HG02759 (cell line): ENCODE measurements around the gene IGSF3.
A peak's percentile ranks its signal among the peaks of the same experiment; 100 is the strongest.

ENCODE experiments used
- ATAC-seq: cut with Tn5 transposase; IDR thresholded peaks from one replicate; pipeline ENCODE4 v1.9.1; 2021; ENCODE audit warnings: mild to moderate bottlenecking, moderate library complexity; ENCODE audit not compliant: unreplicated experiment

The IGSF3 gene

DNA sequence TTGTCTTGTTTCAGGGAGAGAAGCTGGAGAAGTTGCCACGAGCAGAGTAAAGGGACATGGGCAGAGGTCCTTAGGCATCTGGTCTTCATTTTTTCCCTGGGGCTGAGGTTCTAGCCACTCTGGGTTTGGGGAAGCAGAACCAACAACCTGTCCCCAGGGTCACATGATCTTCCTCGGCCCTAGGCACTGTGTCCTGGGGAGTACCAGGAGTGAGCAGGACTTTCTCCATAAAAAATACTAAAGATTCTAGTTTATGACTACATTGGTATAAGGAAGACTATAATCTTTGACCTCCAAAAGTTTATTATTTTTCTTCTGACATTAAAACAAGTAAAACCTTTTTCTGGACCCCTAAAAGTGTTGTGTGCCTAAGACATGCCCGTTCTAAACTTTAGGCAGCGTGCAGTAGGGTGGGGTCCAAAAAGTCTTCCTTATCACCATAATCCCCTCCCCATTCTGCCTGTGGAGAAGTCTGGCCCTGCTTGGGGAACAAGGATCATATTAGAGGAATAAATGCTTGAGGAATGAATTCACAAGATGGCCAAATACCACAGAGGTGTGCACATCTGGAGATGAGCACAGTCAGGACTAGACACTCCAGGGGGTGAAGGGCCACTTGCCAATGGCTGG is 19.3 kb upstream of the IGSF3 start:
- no peak for ATAC-seq

DNA sequence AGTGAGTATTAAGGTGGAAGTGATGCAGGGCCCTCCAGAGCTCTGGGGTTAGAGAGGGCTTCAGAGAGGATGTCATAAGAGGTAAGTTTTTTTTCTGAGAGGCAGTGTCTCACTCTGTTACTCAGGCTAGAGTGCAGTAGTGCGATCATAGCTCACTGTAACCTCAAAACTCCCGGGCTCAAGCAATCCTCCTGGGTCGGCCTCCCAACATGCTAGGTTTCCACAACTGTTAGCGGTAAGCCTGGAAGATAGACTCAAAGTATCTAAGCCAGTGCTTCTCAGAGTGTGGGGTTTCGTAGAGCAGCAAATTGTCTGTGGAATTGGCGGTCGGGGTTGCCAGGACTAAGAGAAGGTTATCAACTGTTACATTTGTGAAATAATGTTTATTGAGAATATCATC is 18.6 kb upstream of the IGSF3 start:
- ATAC-seq, result no peak

DNA sequence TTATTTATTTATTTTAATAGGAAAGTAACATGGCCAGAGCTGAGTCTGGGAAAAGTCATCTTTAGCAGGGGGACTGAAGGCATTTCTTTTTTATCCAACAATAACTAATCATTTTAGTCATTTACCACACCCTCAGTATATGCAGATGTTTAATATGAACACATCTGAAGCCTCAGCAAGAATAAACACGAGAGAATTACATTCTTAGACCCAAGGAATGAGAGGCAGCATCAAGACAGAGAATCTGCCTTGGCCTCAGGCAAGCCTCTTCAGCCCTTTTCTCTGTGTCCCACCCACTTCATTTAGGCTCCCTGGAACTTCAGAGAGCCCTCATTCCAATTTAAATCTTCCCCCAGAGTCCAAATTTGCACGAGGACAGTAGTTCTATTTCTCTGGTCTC is 17.0 kb upstream of the IGSF3 start:
- no peak for ATAC-seq

DNA sequence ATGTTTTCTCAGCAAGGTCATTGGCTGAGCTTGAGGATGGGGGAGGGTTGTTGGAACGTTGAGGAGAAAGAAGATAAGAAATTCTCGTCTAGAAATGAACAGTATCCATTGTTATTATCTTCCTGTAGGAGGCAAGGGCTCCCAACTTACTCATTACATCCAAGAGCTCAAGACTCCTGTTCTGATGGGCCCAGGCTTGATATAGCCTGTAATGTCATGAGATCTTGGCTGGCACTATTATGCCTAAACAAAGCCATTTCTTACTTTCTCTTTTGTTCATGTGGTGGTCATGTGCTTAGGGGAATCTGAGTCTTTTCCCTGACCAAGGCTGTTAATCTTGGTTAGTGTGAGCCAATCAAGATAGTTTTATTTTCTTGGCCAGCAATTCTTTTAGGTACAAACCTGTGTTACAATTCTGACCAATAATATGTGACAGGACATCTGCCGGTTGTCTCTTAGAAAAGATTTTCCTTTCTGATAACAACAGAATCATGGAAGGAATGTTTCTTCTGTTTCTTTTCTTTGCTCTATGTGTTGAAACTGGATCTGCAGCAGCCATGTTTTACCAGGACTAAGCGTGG is 15.2 kb upstream of the IGSF3 start:
- ATAC-seq, result no peak

DNA sequence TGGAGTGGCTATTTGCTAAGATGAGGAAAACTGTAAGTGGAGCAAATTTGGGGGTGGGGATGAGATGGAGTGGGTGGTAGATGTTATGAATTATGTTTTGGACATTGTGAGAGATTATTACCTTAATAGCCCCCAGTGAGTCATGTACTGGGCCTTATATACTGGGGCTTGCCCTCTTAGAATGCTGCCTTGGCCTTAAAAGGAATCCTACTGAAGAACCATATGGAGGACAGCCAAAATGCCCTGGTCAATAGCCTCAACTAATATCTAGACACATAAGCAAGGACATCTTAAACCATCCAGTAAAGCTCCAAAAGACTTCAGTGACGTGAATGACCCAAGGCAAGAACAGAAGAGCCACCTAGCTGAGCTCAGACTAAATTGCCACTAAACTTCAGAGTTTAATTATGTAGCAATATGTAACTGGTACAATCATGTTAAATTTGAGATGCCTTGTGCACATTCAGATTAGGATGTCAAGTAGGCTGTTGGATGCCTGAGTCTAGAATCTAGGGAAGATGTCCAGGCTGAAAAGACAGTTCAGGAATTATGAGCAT is 13.9 kb upstream of the IGSF3 start:
- ATAC-seq, result no peak

DNA sequence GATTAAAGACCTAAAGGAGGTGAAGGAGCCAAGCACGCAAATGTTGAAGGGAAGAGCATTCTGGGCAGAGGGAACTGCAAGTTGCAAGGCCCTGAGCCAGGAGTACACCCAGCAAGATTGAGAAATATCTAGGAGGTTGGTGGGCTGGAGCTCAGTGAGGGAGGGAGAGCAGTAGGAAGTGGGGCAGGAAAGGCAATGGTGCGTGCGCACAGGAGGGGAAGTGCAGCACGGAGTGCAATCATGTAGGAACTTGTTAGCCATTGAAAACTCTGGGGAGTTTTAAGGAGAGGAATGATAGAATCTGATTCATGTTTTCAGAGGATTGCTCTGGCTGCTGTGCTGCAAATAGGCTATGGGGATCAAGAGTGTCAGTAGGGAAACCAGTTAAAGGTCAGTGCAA is 13.2 kb upstream of the IGSF3 start:
- ATAC-seq, result no peak

DNA sequence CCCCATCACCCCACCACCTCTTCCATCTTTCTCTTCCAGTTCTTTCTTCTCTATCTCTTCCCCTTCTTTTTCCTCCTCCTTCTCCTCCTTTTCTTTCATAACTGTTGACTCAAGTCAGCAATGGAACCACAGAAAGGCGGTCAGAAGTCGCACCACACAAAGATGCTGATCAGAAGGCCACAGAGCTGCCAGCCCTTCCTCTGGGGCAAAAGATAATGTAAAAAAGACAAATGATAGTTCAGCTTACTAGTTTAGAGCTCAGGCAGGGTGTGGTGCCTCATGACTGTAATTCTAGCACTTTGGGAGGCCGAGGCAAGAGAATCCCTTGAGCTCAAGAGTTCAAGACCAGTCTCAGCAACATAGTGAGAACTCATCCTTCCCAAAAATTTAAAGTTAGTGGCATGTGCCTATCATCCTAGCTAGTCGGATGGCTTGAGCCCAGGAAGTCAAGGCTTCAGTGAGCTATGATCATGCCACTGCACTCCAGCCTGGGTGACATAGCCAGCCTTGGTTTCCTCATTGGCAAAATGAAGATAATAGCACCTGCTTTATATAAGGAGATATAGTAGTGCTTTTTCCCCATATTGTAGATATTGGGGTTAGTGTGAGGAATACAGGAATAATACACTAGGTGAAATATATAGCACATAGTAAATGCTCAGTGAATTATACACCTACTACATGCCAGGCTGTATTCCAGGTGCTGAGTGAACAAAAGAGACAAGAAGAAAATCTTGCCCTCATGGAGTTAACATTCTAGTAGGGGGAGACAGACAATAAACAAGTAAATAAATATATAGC is 12.5 kb upstream of the IGSF3 start:
- ATAC-seq, result no peak

DNA sequence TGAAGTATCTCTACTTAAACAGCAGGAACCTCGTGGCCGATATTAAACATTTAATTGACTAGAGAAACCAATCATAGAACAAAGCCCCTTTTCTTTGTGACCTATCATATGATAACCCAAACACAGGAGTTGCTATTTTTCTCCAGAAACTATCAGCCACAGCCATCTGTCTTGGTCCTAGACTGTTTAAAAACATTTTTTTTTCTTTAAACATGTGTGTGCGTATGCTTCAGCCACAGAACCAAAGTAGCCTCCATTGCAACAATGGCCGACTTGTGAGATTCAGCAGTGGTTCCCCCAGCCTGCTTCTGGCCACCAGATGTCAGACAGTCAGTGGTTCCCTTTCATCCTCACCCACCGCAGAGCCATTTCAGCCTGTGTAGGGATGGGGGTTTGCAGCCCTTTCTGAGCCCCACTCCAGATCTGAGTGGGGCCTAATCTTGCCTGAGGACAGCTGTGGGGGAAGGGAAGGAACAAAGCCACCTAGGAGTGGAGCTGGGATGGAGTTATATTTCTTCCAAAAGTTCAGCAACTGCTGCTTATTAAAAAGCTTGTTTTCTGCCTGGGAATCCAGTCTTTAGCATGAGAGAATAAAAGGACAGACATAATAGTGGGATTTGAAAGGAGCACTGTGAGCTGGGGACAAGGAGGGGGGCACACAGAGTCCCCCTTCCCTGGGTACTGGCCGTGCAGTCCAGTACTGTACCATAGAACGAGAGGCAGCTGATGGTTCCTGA is 11.7 kb upstream of the IGSF3 start:
- no peak for ATAC-seq

DNA sequence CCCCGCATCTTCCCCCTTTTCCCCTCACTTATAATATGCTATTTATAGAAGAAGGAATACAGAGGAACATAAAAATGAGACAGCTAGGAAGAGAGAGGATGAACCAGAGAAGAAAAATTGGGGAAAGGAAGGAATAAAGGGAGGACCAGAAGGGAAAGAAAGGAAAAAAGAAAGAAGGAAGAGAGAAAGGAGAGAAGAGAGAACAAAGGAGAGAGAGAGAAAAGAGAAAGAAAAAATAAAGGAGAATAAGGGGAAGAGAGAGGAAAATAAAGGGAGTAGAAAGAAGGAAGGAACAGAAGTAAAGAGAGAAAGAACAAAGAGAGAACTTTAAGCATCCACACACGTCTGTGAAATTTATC is 11.2 kb upstream of the IGSF3 start:
- ATAC-seq, result no peak

DNA sequence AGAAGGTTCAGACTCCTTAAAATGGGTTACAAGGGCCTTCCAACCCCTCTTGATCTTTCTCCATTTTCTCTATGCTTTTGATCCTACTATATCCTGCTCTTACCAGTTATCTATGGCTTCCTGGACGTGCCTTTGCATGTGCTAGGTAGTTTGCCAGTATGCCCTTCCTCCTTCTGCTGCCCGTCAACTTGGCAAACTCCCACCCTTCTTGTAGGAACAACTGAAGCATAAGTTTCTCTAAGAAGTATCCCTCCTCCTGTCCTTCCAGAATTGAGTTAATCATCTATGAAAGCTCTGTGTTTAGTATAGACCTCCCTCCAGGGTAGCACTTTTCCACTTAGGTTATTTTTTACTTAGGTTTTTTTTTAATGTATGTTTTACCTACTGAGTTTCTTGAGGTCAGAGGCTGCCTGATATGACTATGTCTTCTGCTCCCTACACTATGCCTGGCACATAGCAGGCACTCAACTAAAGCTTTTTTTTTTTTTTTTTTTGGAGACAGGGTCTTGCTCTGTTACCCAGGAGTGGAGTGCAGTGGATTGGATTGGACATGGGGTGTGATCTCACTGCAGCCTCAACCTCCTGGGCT is 10.0 kb upstream of the IGSF3 start:
- no peak for ATAC-seq

DNA sequence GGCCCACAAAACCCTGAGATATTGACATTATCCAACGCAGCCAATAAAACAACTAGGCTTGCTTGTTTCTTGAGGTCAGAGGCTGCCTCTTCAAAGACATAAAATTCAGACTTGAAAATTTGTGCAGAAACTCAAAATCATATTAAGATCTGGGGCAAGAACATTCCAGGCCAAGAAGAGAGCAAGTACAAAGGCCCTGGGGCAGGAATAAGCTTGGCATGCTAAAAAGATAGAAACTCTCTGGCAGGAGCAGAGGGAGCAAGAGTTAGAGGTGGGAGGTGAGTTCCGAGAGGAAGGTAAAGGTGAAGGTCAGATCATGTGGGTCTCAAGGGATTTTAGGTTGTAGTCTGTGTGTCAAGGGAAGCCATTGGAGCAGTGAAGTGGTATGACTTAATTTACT is 8.8 kb upstream of the IGSF3 start:
- ATAC-seq, result no peak

DNA sequence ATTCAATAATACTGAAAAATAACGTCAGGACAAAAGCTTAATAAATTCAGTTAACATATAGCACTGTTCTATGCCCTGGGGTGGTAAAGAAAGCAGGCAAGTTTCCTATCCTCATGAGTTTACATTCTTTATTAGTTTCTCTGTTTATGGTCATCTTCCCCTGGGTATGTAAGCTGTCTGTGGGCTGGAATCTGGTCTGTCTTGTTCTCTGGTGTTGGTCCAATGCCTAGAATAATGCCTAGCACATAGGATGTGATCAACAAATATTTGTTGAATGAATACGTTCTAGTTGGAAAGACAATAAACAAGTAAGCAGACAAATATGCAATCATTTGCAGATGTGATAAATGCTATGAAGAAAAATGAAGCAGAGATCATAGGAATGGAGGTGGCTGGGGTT is 7.2 kb upstream of the IGSF3 start:
- ATAC-seq, result no peak

DNA sequence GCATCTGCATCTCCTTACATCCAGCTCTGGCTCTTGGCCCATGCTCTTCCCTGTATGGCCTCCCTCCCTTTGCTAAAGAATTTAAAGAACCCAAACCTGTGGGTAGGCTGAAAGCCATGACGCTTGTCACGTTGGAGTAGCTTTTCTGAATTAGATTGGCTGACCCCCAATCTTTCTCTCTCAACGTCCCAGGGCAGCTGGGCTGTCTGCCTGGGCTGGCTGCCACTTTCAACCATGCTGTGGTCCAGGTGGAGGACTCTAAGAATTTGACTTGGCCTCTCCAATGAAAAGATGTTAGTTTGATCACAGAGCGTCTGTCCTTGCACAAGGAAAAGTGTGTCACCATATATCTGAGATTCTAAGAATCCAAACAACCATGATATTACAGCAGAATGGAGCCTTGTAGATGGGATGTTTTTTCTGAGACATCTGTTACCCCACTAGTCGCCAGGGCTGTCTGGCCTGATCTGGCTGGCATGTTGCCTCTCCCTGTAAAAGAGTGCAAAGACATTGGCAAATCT is 6.5 kb upstream of the IGSF3 start:
- no peak for ATAC-seq

DNA sequence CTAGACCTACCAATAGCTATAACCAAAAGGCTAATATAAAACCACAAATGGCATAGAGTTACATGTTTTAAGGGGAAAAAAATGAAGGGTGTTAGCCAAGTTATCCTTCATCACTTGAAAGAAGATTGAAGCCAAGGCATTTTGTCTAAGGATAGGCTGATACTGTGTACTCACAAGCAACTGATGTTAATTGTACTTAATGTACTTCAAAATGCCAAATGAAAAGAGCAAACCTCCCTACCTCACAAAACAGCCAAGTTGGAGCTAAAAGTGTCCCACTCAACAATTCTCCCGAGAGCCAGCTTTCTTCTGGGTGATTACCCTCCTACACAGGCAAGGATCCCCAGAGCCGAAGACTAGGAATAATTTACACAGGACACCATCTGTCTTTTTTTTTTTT is 4.4 kb upstream of the IGSF3 start:
- ATAC-seq, result no peak

DNA sequence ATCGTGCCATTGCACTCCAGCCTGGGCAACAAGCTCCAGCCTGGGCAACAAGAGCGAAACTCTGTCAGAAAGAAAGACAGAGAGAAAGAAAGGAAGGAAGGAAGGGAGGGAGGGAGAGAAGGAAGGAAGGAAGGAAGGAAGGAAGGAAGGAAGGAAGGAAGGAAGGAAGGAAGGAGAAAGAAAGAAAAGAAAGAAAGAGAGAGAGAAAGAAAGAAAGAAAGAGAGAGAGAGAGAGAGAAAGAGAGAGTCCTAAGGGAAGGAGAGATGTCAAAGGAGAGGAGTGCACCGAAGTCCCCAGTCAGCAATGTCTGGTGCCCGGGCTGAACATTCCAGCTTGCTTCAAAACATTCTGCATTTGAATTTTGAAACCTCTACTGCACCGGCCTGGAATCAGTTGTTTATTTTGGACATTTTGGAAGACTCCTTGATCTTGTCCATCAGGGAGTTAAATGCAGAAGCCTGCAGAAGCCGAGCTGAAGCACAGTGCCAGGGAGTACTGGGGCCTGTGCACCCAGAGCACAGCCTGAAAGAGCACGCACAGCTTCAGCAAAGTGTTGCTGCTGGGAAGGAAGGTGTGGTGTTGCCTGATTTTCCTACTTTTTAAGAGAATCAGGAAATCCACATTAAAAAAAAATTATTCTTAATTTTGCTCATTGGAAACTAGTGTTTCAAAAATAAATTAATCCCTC is 3.7 kb upstream of the IGSF3 start:
- no peak for ATAC-seq

DNA sequence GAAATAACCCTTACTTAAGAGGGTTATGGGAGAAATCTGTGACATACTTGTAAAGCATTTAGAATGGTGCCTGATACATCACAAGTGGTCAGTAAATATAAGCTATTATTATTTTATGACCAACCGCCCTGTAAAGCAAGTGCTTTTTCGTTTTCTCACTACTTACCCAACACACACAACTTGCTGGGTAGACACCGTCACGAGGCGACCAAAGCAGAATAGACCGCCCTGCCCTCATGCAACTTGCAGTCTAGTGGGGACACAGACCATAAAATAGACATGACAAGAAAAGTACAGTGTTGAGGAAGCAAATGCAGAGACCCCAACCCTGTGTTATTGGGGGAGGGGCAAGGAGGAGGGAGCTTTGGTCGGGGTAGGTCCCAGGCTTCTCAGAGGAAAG is 744 bp upstream of the IGSF3 start:
- no peak for ATAC-seq

DNA sequence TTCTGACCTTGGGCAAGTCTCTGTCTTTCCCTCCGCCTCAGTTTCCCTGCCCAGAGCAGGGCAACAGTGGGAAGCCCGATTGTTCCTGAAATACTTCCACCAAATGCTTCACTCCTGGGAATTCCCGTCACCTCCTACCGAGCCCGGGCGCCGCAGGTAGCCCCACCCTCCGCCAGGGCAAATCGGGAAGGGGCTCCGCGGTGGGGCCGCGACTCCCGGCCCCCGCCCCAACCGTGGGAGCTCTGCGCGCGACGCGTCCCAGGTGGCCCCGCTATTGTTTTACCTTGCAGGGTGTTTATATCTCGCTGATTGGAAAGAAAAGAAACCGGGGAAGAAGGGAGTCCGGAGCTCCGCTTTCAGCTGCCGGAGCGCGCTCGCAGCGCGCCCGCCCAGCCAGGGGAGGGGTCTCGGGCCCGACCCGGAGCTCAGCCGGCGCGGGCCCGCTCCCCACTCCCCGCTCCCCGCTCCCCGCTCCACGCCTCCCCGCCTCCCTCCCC is 407 bp downstream of the IGSF3 start:
- peak; percentile 26 for ATAC-seq

DNA sequence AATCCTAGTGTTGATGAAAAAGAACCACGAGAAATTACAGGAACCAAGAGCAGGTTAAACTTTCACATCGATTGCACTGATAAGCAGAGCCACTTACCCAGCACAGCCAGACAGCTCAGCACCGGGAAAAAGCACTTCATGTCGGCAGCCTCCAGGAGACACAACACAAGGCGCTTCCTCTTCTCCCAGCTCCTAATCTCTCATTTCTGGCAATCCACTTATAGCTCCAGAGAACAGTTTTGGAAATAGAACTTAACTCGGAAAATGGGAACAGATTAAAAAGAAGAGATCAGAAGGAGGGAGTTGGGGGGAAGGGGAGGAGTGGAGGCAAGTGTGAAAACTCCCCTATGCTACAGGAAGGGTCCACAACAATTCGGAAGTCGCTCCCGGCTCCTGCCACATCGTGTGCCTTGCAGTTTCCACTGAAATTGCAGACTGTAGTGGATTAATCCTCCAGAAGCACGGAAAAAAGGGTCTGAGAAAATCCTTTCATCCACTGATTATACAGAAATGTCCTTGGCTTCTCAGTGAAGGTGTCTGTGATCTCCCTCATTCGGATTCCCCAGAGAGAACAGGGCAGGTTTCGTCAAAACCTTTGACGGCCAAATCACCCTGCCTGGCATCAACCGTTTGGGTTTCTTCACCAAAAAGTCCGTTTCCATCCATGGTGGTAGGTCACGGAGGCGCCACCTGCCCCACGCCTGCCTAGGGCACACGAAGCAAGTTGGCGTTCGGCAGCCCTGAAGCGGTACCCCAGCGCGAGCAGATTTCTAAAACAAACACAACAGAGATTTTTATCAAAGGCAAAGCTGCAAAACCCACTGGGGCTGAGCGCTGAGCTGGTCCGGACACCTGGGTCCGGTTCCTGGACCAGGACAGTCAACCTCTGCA is 1.1 kb downstream of the IGSF3 start:
- peak; percentile 9 for ATAC-seq

DNA sequence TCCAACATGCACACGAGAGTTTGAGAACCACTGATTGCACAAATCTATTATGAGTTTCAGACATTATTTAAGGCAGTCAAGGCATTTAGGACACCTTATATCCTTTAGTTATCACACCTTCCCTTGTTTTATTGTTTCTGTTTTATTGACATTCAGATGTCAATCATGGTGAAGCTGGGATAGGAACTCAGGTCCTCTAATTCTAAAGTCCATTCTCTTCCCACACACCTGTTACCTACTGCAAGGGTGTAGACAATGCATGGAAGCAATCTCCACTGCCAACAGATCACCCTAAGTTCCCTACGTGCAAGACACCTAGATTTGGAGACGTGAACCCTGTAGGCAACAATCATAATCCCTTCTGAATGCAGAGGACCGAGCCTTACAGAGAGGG is 2.6 kb downstream of the IGSF3 start:
- ATAC-seq, result no peak
